ENCODE results near the gene IMMP2L. TPM values are rescaled to one million over a fixed set of nuclear protein-coding genes. Genes with fewer than 3 reads are reported as not detected.

IMMP2L gene
- total RNA-seq, 1 donor from 2014 or later = 35.5 TPM

DNA sequence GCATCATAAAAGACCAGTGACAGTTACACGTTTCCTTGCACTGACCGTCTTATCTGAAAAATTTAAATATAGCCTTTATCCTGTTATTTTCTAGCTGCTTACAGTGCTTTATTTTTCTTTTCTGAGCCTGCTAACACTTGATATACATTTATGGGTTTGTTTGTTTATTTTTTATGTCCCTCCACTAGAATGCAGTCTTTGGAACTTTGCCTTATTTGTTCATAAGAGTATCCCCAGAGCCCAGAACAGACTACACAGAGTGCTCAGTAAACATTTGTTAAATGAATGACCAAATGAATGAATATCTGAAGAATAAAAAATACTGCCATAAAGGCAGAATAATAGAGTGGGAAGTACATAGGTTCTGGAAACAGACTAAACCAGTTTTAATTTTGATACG is 673.7 kb downstream of the IMMP2L start:
- DNase-seq (ENCODE audit: low spot score) = no peak

- DNase-seq (ENCODE audit: low spot score) = no peak
Observed at GRCh38 chr7:110885474-110885873, 676.8 kb downstream of the IMMP2L start.

DNA sequence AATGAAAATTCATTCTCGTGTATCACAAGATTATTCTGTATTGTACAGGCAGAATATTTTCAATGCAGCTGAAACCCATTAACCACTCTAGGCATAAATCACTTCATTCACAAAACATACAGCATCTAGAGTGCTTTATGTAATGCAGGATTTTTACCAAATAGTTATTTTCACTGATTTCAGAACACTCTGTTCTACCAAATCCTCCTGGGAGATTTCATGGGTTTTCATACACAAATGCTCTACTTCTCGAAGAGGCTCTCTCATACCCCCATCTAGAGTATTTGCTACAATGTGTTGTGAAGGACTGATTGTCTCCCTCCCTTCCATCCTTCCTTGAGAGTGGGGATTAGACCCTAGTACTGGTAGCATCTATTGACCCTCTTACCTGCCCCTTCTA is 680.6 kb downstream of the IMMP2L start:
- DNase-seq (ENCODE audit: low spot score) = no peak

GRCh38 chr7:110880971-110881370 is 681.3 kb downstream of the IMMP2L start:
- DNase-seq (ENCODE audit: low spot score) = no peak

DNA sequence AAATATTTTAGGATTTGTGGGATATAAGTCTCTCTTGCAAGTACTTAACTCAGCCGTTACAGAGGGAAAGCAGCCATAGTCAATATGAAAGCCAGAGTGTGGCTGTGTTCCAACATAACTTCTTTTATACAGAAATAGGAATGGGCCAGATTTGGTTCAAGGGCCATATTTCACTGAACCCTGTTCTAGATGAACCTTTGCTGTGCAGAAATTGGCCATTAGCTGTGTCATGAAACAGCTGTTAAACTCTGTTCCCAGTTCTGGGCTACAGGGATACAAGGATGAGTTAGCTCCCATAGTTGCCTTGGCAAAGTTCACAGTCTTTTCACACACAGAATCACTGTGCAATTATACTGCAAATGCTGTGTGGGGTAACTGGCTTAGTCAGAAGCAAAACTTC is 685.3 kb downstream of the IMMP2L start:
- no peak for DNase-seq (ENCODE audit: low spot score)

- no peak for DNase-seq (ENCODE audit: low spot score)
Observed at GRCh38 chr7:110875346-110875745, 686.9 kb downstream of the IMMP2L start.

DNA sequence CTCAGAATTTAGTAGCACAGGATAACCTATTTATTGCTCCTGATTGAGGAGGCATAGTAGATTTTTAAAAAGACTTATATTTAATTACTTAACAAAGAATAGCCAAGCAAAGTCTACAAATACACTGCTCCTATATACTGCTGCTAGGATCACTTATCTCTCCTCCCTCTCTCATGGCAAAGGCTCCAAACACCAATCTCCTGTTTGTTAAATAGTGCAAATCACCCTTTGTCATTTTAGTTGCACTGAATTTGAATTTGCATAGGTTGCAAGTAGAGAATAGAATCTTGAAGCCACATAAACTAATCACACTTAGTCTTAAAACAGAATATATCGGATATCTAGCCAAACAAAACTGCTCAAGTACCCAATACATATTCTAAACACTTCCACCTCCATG is 690.4 kb downstream of the IMMP2L start:
- DNase-seq (ENCODE audit: low spot score) = no peak

- no peak for DNase-seq (ENCODE audit: low spot score)
Observed at GRCh38 chr7:110870926-110871325, 691.4 kb downstream of the IMMP2L start.

DNA sequence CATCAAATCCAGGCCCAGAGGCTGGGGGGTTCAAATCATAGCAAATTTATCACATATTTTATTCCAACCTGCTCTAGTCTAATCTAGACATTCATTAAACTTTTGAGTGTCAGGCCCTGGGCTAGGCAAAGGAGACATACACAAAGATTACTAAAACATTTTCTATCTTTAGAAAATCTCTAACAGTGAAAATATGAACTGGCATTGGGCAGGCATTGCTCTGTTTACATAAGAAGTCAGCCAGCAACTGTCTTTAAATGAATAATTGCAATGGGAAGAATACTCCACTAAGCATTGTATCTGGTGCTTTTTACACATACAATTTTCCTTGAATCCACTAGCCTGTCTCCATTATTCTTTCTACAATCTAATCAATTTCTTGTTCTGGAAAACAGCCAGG is 693.8 kb downstream of the IMMP2L start:
- no peak for DNase-seq (ENCODE audit: low spot score)

GRCh38 chr7:110867771-110868170 is 694.5 kb downstream of the IMMP2L start:
- no peak for DNase-seq (ENCODE audit: low spot score)

DNA sequence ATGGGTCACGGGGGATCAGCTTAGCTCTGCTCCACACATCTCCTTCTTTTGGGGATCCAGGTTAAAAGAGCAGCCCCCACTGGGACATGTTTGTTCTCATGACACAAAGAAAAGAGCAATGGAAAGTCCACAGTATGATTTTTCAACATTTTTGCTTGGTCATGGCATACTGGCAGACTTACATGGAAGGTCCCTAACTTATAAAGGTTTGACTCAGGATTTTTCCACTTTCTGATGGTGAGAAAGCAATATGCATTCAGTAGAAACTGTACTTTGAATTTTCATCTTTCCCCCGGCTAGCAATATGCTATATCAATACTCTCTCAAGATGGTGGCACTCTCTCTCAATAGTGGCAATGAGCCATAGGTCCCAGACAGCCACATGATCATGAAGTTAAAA is 699.0 kb downstream of the IMMP2L start:
- DNase-seq (ENCODE audit: low spot score) = no peak

GRCh38 chr7:110861163-110861562 is 701.1 kb downstream of the IMMP2L start:
- DNase-seq (ENCODE audit: low spot score) = no peak

DNA sequence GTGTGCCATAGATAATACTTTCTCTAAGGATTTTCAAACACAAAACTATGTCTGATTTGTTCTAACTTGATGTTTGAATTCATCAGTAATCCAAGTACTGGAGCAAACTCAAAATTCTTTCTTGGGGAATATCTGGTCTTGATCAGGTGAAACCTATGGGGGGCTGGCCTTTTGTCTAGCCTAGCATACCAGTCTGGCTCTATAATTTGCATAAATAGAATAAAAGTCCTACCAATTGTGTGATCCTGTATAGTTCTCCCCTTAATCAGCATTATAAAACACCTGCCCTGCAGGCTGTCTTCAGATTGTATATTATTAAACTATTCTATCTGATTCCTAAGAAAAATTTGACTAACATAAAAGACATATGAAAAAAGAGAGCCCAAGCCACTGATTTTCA is 705.2 kb downstream of the IMMP2L start:
- no peak for DNase-seq (ENCODE audit: low spot score)

GRCh38 chr7:110856704-110857103 is 705.6 kb downstream of the IMMP2L start:
- no peak for DNase-seq (ENCODE audit: low spot score)

DNA sequence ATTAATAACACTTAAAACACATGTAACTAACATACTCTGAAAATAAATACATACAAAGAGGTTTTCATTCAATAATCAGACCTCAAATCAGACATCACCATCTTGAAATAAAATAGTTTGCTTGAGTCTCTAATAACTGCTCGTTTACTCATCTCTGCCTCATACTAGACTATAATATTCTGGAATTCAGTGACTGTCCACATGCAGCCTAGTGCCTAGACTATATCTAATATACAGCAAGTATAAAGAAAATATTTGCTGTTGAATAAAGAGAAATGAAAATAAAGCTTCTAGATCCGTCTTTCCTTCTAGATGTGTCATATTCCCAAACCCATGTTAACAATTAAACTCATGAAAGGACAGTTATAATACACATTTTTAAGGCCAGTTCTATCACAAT is 707.6 kb downstream of the IMMP2L start:
- no peak for DNase-seq (ENCODE audit: low spot score)

- DNase-seq (ENCODE audit: low spot score) = no peak
Observed at GRCh38 chr7:110854166-110854565, 708.1 kb downstream of the IMMP2L start.

- no peak for DNase-seq (ENCODE audit: low spot score)
Observed at GRCh38 chr7:110853263-110853662, 709.0 kb downstream of the IMMP2L start.

DNA sequence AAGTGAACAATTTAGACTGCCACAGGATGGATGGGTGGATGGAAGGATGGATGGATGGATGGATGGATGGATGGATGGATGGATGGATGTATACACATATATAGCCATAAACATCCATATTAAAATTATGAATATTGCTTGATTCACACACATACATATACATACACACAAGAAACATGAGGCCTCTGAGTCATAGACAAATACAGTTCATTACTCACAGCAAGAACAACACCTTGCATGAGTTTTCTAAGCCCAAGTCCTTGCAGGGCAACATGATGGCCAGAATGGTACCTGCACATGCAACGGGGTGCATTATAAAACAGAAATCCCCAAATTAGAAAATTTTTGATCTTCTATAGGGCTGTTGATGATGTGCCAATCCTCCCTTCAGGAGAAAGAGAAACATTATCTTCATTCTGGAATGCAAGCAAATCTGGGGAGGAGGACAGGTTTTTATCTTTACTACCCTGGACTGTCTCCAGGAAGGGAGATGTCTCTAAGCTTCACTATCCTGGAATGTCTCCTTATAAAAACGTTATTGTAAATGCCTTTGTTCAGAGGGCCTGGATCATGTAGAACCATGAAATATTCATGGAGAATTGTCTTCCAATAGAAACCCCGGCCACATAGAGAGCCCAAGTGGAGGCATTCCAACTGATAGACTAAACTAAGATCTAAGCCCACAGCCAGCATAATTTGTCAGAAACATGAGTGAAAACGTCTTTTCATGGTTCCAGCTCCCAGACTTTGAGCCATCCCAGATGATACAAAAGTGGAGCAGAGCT is 709.9 kb downstream of the IMMP2L start:
- DNase-seq (ENCODE audit: low spot score) = no peak

DNA sequence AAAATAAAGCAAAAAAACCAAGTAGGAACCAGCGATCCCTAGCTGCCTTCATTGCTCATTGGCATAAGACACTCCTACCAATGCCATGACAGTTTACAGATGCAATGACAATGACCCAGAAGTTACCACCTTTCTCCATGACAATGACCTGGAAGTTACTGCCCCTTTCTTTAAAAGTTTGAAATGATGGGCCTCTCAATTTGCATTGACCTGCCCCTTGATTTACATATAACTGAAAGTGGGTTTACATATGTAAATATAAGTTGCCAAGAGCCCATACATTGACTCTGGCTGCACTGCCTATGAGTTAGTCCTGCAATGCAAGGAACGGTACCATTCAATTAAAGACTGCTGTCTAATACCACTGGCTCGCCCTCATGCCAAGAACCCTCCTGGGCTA is 712.1 kb downstream of the IMMP2L start:
- no peak for DNase-seq (ENCODE audit: low spot score)

DNA sequence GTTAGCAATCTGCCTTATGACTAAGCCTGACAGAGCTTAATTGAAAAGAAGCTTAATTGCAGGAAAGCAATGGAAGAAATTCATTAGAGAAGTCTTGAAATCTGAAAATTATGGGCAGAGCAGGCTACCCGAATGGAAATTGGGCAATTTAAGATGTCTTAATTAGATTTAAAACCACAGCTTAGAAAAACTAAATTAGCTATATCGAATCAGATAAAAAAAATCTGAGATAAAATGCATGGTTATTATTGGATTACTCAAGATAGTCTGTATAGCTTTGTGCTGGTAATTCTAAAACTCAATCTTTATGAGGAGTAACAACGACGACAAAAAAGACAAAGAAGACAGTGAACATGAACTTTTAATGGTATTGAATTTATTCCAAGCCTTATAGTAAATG is 719.5 kb downstream of the IMMP2L start:
- DNase-seq (ENCODE audit: low spot score) = no peak

DNA sequence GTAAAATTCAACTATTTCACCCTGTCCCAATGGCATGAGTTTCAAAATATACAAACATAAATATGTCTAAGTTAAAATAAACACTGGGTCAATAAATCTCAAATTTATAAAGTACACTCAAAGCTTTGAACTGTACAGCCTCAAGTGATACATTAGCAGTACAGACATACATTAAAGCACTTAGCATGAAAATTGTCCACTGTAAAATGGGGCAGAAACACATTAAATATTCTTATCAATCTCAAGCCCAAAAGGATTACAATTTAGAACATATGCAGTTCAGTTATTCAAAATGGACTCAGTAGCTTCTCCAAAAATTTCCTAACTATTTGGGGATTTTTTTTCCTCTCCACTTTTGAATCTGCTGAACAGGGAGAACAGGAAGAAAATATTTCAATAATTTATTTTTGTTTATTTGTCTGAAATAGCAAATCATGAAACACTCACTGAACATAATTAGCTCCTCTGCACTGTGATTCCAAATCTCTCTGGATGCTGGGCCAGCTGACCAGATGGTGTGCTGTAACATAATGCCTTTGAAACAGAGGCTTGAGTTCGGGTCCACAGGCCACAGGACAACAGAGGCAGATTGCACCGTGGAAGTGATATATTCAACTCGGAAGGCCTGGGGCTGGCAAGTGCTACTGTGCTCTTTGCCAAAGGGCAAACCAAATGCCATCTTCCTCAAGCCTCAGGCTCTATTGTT is 720.3 kb downstream of the IMMP2L start:
- no peak for DNase-seq (ENCODE audit: low spot score)

GRCh38 chr7:110839866-110840265 is 722.4 kb downstream of the IMMP2L start:
- no peak for DNase-seq (ENCODE audit: low spot score)

- DNase-seq (ENCODE audit: low spot score) = no peak
Observed at GRCh38 chr7:110835849-110836248, 726.4 kb downstream of the IMMP2L start.

All from mesenteric fat pad (tissue), 1 donor.